Mammary epithelial cell (primary cell): Measurements from ENCODE around the gene CHN2.

Experiments
- CTCF ChIP-seq, 2 donors: IDR thresholded peaks in 1 of 2; conservative IDR thresholded peaks in 1 of 2; 2 replicates each; pipeline ENCODE4 v1.5.1; 2011 to 2012; ENCODE audit warnings: inconsistent platforms in 2 of 2, low read length in 2 of 2, mild to moderate bottlenecking in 2 of 2, control low read depth in 1 of 2, low read depth in 1 of 2; ENCODE audit not compliant: insufficient read depth in 1 of 2; ENCODE audit errors: extremely low read depth in 1 of 2
- EZH2 ChIP-seq: IDR thresholded peaks from 2 replicates; pipeline ENCODE4 v1.6.1; 2012; ENCODE audit warnings: low read length, inconsistent platforms, borderline replicate concordance

- TF ChIP-seq EZH2, result no peak
- no peak for TF ChIP-seq CTCF (conservative IDR thresholded peaks at IDR 0.05 in 1 of 2, IDR thresholded peaks at IDR 0.05 in 1 of 2; ENCODE audit: extremely low read depth in 1 of 2, insufficient read depth in 1 of 2, low read depth in 1 of 2, low read length in 2 of 2)
These were observed 301.1 kb downstream of the CHN2 start for GRCh38 chr7:29495653-29496052.
